ENCODE results near the gene NDUFB2.

Gene NDUFB2

GRCh38 chr7:140745266-140746058, 49.0 kb downstream of the NDUFB2 start:
- DNase-seq = no peak

- DNase-seq = no peak
Observed at GRCh38 chr7:140746751-140747150, 50.2 kb downstream of the NDUFB2 start.

GRCh38 chr7:140752533-140752932, 56.0 kb downstream of the NDUFB2 start:
- DNase-seq = no peak

- DNase-seq = no peak
Observed at GRCh38 chr7:140754506-140754905, 58.0 kb downstream of the NDUFB2 start.
